T-cell (primary cell): ENCODE measurements around the gene ITPR2. TPM values are rescaled to one million over a fixed set of nuclear protein-coding genes. Genes with fewer than 3 reads are reported as not detected.

Experiments used
- ATAC-seq, 4 experiments: fragments of 200-7000 bp in 3 of 4; fragments of 150-1000 bp in 1 of 4; cut with Tn5 transposase; replicated peaks in 1 of 4; 1 replicate in 3 of 4; 2 replicates in 1 of 4; pipeline ENCODE4 v1.10.0; 2021; ENCODE audit warnings: moderate library complexity in 3 of 4, mild to moderate bottlenecking in 2 of 4, moderate number of reproducible peaks in 1 of 4
- CTCF ChIA-PET, 2 donors: fragments of 300-600 bp; sonication (Branson Sonifier 250); formaldehyde crosslinking; loops; one replicate each; lab custom pipeline; 2022; ENCODE audit warnings: antibody characterized with exemption in 2 of 2; lab: Charles Lee
- POLR2A ChIA-PET, 2 donors: fragments of 300-600 bp; sonication (Branson Sonifier 250); formaldehyde crosslinking; loops; one replicate each; lab custom pipeline; 2022; ENCODE audit warnings: antibody characterized with exemption in 2 of 2; lab: Charles Lee
- DNase-seq, 35 experiments: peaks; one replicate each; pipeline versions ENCODE4 v3.0.0 to v3.0.0-alpha.2; 2013 to 2023
- H3K27ac ChIP-seq: one replicate; pipeline ENCODE4 v1.5.1; 2013; ENCODE audit warnings: low read length
- H3K27me3 ChIP-seq, 2 experiments: replicated peaks in 1 of 2; 1 replicate in 1 of 2; 2 replicates in 1 of 2; pipeline versions ENCODE4 v1.6.1 to v1.7.0; 2013; ENCODE audit warnings: low read length in 1 of 2, mixed read lengths in 1 of 2; ENCODE audit not compliant: control insufficient read depth in 2 of 2, insufficient read depth in 2 of 2; ENCODE audit errors: extremely low read depth in 1 of 2
- H3K36me3 ChIP-seq, 2 donors: 1 replicate in 1 of 2; 2 replicates in 1 of 2; pipeline versions ENCODE4 v1.6.1 to v1.7.0; 2013; ENCODE audit warnings: low read length in 1 of 2; ENCODE audit not compliant: control insufficient read depth in 2 of 2, insufficient read depth in 1 of 2; ENCODE audit errors: extremely low read depth in 1 of 2
- H3K4me1 ChIP-seq, 2 experiments: 1 replicate in 1 of 2; 2 replicates in 1 of 2; pipeline versions ENCODE4 v1.6.1 to v1.7.0; 2013; ENCODE audit warnings: low read length in 2 of 2, mixed read lengths in 1 of 2; ENCODE audit not compliant: insufficient read depth in 2 of 2, control insufficient read depth in 1 of 2; ENCODE audit errors: extremely low read depth in 1 of 2
- H3K4me3 ChIP-seq, 2 donors: 1 replicate in 1 of 2; 2 replicates in 1 of 2; pipeline versions ENCODE4 v1.5.1 to v1.7.0; 2013; ENCODE audit warnings: mild to moderate bottlenecking in 2 of 2, low read length in 1 of 2, moderate library complexity in 1 of 2; ENCODE audit not compliant: control insufficient read depth in 1 of 2; ENCODE audit errors: extremely low read depth in 1 of 2
- H3K9me3 ChIP-seq: 2 replicates; pipeline ENCODE4 v1.7.0; 2013
- H3K27ac Mint-ChIP-seq, 2 donors: one replicate each; pipeline ENCODE4 v1.8.0; 2020 to 2021; ENCODE audit warnings: mild to moderate bottlenecking in 2 of 2, mixed read lengths in 2 of 2
- H3K27me3 Mint-ChIP-seq, 2 donors: one replicate each; pipeline ENCODE4 v1.8.0; 2021 to 2022; ENCODE audit warnings: mixed read lengths in 2 of 2
- H3K36me3 Mint-ChIP-seq: one replicate; pipeline ENCODE4 v1.8.0; 2021; ENCODE audit warnings: mixed read lengths
- H3K4me1 Mint-ChIP-seq, 3 donors: one replicate each; pipeline ENCODE4 v1.8.0; 2020 to 2022; ENCODE audit warnings: mixed read lengths in 3 of 3, mild to moderate bottlenecking in 1 of 3
- H3K4me3 Mint-ChIP-seq, 3 donors: one replicate each; pipeline ENCODE4 v1.8.0; 2020 to 2022; ENCODE audit warnings: mild to moderate bottlenecking in 3 of 3, mixed read lengths in 3 of 3, moderate library complexity in 3 of 3
- H3K9me3 Mint-ChIP-seq, 3 donors: one replicate each; pipeline ENCODE4 v1.8.0; 2020 to 2022; ENCODE audit warnings: mixed read lengths in 3 of 3
- WGBS: methylation state at CpG from one replicate; pipeline ENCODE4 v1.1.5; 2013; ENCODE audit warnings: missing lambda C conversion rate; ENCODE audit not compliant: insufficient coverage; 5-methylcytosine and 5-hydroxymethylcytosine counted together
- total RNA-seq, 35 experiments: library from RNA in 6 of 35; stranded (reverse) in 6 of 35; fragments of 120-200 nt in 1 of 35; gene quantifications; one replicate each; pipeline versions ENCODE4 v1.2.1 to v1.2.4 and lab custom pipeline; 2013 to 2026

ITPR2 gene
- total RNA-seq, 5 donors from 2014 or later (not counting 1 experiment from before 2014, with no cell fraction given): 38.8 to 52.5 (median 44.5) TPM

- Mint-ChIP-seq H3K4me3 (peak overlapping the region in 1 of 3 donors; percentile 21), H3K27ac (peak overlapping the region; percentile 53 to 67), H3K4me1 (peaks cover 54 to 71% (median 64%) of the 10 kb centered on the region in 3 donors), H3K36me3 (peaks cover 16% of the 10 kb centered on the region), H3K9me3 (peaks cover 0 to 3% (median 0%) of the 10 kb centered on the region in 3 donors), H3K27me3 (no peaks in the 10 kb centered on the region)
- peaks cover 0 to 5% of the 10 kb centered on the region in 2 experiments for H3K4me1 ChIP-seq
- ChIA-PET POLR2A (no interaction called here), CTCF (no interaction called here)
- ATAC-seq: no peak
- H3K36me3 ChIP-seq: no peaks in the 10 kb centered on the region
- WGBS: no CpG with 5 or more reads among the region's 2 CpGs
- no peaks in the 10 kb centered on the region for H3K9me3 ChIP-seq
- no peaks in the 10 kb centered on the region for H3K27me3 ChIP-seq
- no peak overlapping the region for H3K4me3 ChIP-seq
- DNase-seq: no peak
- no peak overlapping the region for H3K27ac ChIP-seq
Measured at GRCh38 chr12:26748412-26748740, 84.6 kb downstream of the ITPR2 start.

GRCh38 chr12:26746121-26746714 lies 86.8 kb downstream of the ITPR2 start:
- Mint-ChIP-seq H3K36me3 (peaks cover 28% of the 10 kb centered on the region), H3K4me3 (no peak overlapping the region), H3K9me3 (peaks cover 0 to 7% (median 0%) of the 10 kb centered on the region in 3 donors), H3K4me1 (peaks cover 61 to 67% (median 63%) of the 10 kb centered on the region in 3 donors), H3K27ac (no peak overlapping the region), H3K27me3 (no peaks in the 10 kb centered on the region)
- no peak overlapping the region for H3K27ac ChIP-seq
- DNase-seq: no peak
- no peaks in the 10 kb centered on the region for H3K27me3 ChIP-seq
- H3K4me1 ChIP-seq: peaks cover 0 to 5% of the 10 kb centered on the region in 2 experiments
- ATAC-seq: no peak
- ChIA-PET POLR2A (interaction anchor here in 1 of 2 donors (0.6 kb wide), 1 partner anchor 575 kb away, joined by 4 read pairs; no protein-coding TSS in a partner anchor), CTCF (interaction anchor here in 1 of 2 donors (1.6 kb wide), 1 partner anchor 45 kb away, joined by 5 read pairs; no protein-coding TSS in a partner anchor)
- H3K9me3 ChIP-seq: no peaks in the 10 kb centered on the region
- no peak overlapping the region for H3K4me3 ChIP-seq
- 100% methylated on average over 1 of the region's 4 CpGs for WGBS
- H3K36me3 ChIP-seq: no peaks in the 10 kb centered on the region

- Histone ChIP-seq H3K9me3 (no peaks in the 10 kb centered on the region), H3K27ac (no peak overlapping the region), H3K36me3 (no peaks in the 10 kb centered on the region), H3K27me3 (no peaks in the 10 kb centered on the region), H3K4me3 (no peak overlapping the region), H3K4me1 (peaks cover 0 to 5% of the 10 kb centered on the region in 2 experiments)
- 96% methylated on average over 7 of the region's 8 CpGs for whole genome bisulfite sequencing
- H3K4me1 Mint-ChIP-seq: peaks cover 50 to 53% (median 52%) of the 10 kb centered on the region in 3 donors
- ATAC-seq: no peak
- peaks cover 6 to 11% (median 10%) of the 10 kb centered on the region in 3 donors for H3K9me3 Mint-ChIP-seq
- DNase-seq: no peak
- peaks cover 32% of the 10 kb centered on the region for H3K36me3 Mint-ChIP-seq
- H3K27me3 Mint-ChIP-seq: no peaks in the 10 kb centered on the region
- no peak overlapping the region for H3K27ac Mint-ChIP-seq
- no peak overlapping the region for H3K4me3 Mint-ChIP-seq
- CTCF ChIA-PET: no interaction called here
- POLR2A ChIA-PET: no interaction called here
Measured at GRCh38 chr12:26744697-26745440, 88.1 kb downstream of the ITPR2 start.

GRCh38 chr12:26744042-26744626 lies 88.9 kb downstream of the ITPR2 start:
- peaks cover 1% of the 10 kb centered on the region for H3K9me3 ChIP-seq
- peaks cover 0 to 2% of the 10 kb centered on the region in 2 experiments for H3K4me1 ChIP-seq
- H3K27ac ChIP-seq: no peak overlapping the region
- no peak overlapping the region for H3K27ac Mint-ChIP-seq
- CTCF ChIA-PET: no interaction called here
- H3K27me3 Mint-ChIP-seq: no peaks in the 10 kb centered on the region
- peaks cover 10 to 14% (median 11%) of the 10 kb centered on the region in 3 donors for H3K9me3 Mint-ChIP-seq
- 93% methylated on average over 3 of the region's 5 CpGs for WGBS
- H3K27me3 ChIP-seq: no peaks in the 10 kb centered on the region
- H3K36me3 Mint-ChIP-seq: peaks cover 37% of the 10 kb centered on the region
- no peaks in the 10 kb centered on the region for H3K36me3 ChIP-seq
- H3K4me3 ChIP-seq: no peak overlapping the region
- H3K4me1 Mint-ChIP-seq: peaks cover 43 to 46% (median 46%) of the 10 kb centered on the region in 3 donors
- H3K4me3 Mint-ChIP-seq: no peak overlapping the region
- no peak for DNase-seq
- ATAC-seq: no peak
- POLR2A ChIA-PET: no interaction called here

GRCh38 chr12:26741584-26742227 lies 91.3 kb downstream of the ITPR2 start:
- ChIA-PET CTCF (interaction anchor here in 1 of 2 donors (0.7 kb wide), 1 partner anchor 10 kb away, joined by 3 read pairs; no protein-coding TSS in a partner anchor), POLR2A (no interaction called here)
- Mint-ChIP-seq H3K4me1 (peaks cover 27 to 35% (median 32%) of the 10 kb centered on the region in 3 donors), H3K9me3 (peaks cover 11 to 25% (median 14%) of the 10 kb centered on the region in 3 donors), H3K27ac (no peak overlapping the region), H3K4me3 (no peak overlapping the region), H3K36me3 (peaks cover 56% of the 10 kb centered on the region), H3K27me3 (no peaks in the 10 kb centered on the region)
- 90% methylated on average over 4 of the region's 6 CpGs for WGBS
- DNase-seq (no peak), ATAC-seq (no peak)
- H3K27ac ChIP-seq: no peak overlapping the region
- H3K27me3 ChIP-seq: no peaks in the 10 kb centered on the region
- no peaks in the 10 kb centered on the region for H3K4me1 ChIP-seq
- H3K4me3 ChIP-seq: no peak overlapping the region
- H3K9me3 ChIP-seq: peaks cover 4% of the 10 kb centered on the region
- H3K36me3 ChIP-seq: no peaks in the 10 kb centered on the region

GRCh38 chr12:26740991-26741390 lies 92.0 kb downstream of the ITPR2 start:
- Histone ChIP-seq H3K27ac (no peak overlapping the region), H3K27me3 (no peaks in the 10 kb centered on the region), H3K4me1 (no peaks in the 10 kb centered on the region), H3K9me3 (peaks cover 4% of the 10 kb centered on the region), H3K36me3 (no peaks in the 10 kb centered on the region), H3K4me3 (no peak overlapping the region)
- WGBS: 85% methylated on average over 2 of the region's 4 CpGs
- DNase-seq (no peak), ATAC-seq (no peak)
- Mint-ChIP-seq H3K27ac (no peak overlapping the region), H3K27me3 (no peaks in the 10 kb centered on the region), H3K4me1 (peaks cover 24 to 31% (median 31%) of the 10 kb centered on the region in 3 donors), H3K4me3 (no peak overlapping the region), H3K36me3 (peaks cover 59% of the 10 kb centered on the region), H3K9me3 (peaks cover 11 to 25% (median 14%) of the 10 kb centered on the region in 3 donors)
- CTCF ChIA-PET: no interaction called here
- POLR2A ChIA-PET: no interaction called here
